HT-29 (cell line): ENCODE results near the gene DIRAS1. TPM values are rescaled to one million over a fixed set of nuclear protein-coding genes. Genes with fewer than 3 reads are reported as not detected.
A peak's percentile ranks its signal among the peaks of the same experiment; 100 is the strongest.
"Not testable (repeated sequence)": the region's sequence is repeated elsewhere in the genome, so short reads cannot be mapped to it uniquely, and the experiment has no call there.

Experiments used
- DNase-seq: peaks from one replicate; pipeline ENCODE4 v3.0.0-alpha.2; 2015; ENCODE audit warnings: low spot score
- total RNA-seq: library from RNA; depleted of rRNA; stranded (reverse); fragments of >200 nt; shearing (Covaris generic); gene quantifications from 2 replicates; pipeline ENCODE4 v1.2.3, GENCODE V29; 2014

Gene DIRAS1
- total RNA-seq, 1 experiment from 2014 or later, result not detected

DNA sequence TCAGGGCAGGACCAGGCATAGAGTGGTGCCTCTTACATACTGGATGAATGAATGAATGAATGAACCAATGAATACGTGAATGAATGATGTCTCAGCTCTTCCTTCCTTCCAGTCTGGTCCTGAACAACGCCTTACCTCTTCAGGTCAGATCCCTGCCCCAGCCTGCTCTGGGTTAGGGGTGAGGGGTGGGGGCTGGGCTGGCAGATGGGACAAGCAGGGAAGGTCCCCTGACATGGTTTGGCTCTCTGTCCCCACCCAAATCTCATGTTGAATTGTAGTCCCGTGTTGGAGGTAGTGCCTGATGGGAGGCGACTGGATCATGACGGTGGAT, 9.3 kb downstream of the DIRAS1 start:
- DNase-seq, result no peak

DNA sequence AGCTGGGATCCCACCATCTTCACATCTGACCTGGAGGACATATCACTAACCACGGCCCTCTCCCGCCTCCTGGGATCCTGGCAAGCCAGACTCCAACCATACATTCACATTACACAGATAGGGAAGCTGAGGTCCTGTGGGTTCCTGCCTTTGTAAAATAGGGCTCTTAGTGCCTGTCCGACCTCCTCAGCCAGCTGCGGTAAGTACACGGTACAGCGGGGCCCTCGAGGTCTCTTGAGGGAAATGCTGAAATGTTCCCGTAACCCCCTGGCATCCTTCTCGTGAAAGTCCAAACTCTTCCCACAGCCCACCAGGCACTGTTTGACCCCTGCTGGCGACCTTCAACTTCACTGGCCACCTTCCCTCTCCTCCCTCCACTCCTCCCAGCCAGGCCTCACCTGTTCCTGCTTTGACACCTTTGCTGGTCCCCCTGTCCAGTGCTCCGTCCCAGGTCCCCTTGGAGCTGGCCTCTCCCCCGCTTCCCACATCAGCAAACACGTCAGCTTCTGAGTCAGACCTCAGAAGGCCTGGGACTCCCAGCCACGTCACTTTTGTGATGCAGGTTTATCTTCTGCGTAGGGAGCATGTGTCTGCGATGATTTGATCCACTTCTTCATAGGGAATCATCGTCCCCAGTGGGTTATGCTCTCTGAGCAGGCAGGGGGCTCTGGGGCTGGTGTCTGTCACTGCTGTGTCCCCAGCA, 9.8 kb downstream of the DIRAS1 start:
- DNase-seq, result no peak

- no peak for DNase-seq
These were observed 14.9 kb downstream of the DIRAS1 start for GRCh38 chr19:2706251-2706650.

GRCh38 chr19:2703691-2704216, 17.4 kb downstream of the DIRAS1 start:
- DNase-seq, result no peak

DNA sequence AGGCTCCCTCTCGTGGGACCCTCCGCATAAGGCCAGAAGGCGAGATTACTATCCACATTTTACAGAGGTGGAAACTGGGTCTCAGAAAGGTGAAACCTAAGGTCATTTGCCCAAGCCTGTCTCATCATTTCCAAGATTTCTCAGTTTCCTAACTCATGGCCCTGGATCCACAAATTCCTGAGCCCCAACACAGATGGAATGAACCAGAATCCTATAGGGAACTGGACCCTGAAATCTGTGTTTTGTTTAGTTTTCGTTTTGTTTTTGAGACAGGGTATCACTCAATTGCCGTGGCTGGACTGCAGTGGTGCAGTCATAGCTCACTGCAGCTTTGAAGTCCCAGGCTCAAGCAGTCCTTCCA, 18.1 kb downstream of the DIRAS1 start:
- DNase-seq, result no peak

DNA sequence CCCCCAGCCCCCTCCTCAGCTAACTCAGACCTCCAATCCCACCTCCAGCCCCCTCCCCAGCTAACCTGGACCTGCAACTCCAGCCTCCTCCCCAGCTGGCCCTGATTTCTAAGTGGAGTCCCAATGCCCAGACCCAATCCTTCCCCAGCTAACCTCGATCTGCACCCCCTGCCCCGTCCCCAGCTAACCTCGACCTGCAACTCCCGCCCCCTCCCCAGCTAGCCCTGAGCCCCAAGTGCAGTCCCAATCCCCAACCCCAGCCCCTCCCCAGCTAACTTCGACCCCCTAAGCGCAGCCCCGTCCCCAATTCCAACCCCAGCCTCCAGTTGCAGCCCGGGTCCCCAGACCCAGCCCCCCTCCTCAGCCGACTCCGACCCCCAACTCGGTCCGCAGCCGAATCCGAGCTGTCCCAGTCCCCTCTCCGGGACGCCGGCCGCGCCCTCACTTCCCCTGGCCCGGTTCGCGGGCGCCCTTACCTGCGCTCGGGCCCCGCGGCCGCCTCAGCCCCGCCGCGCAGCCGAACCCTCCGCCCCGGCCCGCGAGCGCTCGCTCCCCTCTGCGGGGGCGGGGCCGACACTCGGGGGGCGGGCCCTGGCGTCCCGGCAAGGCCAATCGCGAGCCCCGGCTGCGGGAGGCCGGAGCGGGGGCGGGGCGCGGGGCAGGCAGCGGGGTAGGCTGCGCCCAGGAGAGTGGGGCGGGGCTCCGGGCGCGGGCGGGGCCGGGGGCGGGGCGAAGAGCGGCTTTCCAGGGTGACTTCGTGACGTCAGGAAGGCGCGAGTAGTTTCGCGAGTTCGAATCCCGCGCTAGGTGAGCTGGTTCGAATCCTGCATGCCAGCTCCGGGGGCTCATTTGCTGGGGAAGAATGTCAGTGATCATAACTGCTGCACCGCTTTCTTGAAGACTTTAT, 18.7 kb downstream of the DIRAS1 start, which contains the start of gene GNG7:
GNG7 (minus strand) TSS at position 525 of the 907 bp plus-strand sequence. CDS start 182,006 bp downstream, outside the sequence.
- DNase-seq, result peak; percentile 75

GRCh38 chr19:2701361-2702169, 19.6 kb downstream of the DIRAS1 start:
- no peak for DNase-seq

- DNase-seq, result no peak
These were observed 20.4 kb downstream of the DIRAS1 start for GRCh38 chr19:2700660-2701360.

DNA sequence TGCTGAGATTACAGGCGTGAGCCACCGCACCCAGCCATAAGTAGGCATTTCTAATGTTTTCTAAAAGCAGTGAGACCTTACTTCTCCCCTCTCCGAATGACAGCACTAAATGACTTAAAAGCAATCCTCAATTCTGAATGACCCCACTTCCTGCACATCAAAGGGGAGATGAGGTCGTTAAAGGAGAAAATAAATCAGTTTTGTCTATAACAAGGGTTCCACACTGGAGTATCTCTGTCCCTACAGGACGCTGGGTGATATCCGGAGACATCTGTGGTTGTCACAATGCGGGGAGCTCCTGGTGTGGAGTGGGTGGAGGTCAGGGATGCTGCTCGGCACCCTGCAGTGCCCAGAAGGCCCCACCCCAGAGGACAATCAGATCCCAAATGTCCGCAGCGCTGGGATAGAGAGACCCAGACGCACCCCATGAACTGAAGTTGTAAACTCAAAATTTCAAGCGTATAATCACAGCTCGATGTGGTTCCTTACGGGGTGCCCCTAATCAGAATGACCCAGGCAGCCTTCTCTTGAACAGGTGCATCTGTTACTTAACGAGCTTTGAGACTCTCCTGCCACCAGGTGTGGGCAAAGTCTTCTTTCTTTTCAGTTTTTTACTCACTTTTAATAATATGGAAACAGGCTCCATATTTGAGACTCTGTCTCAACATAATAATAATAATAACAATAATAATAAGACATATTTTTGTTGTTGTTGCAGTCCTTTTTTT, 21.6 kb downstream of the DIRAS1 start:
- DNase-seq, result no peak

DNA sequence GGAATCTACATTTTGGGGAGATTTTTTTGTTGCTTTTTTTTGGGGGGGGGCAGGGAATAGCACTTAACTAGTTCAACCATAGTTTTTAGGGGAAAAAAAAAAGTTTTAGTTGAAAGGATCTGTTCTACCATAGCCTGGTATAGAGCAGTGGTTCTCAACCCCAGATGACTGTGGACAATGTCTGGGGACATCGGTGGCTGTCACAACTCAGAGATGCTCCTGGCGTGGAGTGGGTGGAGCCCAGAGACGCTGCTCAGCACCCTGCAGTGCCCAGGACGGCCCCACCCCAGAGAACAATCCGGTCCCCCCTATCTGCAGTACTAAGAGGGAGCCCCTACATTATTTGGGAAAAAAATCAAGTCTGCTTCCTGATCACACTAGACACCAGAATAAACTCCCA, 27.0 kb downstream of the DIRAS1 start:
- DNase-seq, result no peak

GRCh38 chr19:2693492-2694160, 27.5 kb downstream of the DIRAS1 start:
- no peak for DNase-seq

DNA sequence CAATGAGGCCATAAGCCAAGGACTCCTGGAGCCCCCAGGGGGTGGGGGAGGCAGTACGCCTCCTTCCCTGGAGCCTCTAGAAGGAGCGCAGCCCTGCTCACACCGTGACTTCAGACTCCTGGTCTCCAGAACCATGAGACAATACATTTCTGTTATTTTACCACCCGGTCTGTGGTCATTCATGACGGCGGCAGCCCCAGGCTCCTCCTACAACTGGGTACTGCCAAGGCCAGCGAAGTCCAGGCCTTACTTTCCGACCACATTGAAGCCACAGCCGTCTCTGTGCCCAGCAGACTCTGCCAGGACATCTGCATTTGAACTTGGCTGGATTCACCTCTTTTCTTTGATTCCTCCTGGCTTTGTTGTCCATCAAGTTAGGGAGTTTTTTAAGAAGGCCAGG, 29.2 kb downstream of the DIRAS1 start:
- DNase-seq, result no peak

DNA sequence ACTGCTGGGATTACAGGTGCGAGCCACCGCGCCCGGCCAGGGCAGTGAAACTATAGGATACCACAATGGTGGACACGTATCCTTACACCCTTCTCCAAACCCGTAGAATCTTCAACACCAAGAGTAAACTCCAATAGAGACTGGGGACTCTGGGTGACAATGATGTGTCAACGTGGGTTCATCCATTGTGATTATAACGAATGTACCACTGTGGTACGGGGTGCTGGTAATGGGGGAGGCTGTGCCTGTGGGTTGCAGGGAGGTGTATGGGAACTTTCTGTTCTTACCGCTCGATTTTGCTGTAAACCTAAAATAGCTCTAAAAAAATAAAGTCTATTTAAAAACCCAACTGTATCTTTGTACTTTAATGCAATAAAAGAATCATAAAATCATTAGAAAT, 30.3 kb downstream of the DIRAS1 start:
- DNase-seq, result no peak

GRCh38 chr19:2686360-2686759, 34.8 kb downstream of the DIRAS1 start:
- no peak for DNase-seq

- no peak for DNase-seq
These were observed 35.9 kb downstream of the DIRAS1 start for GRCh38 chr19:2685204-2685704.

- DNase-seq, result no peak
These were observed 37.7 kb downstream of the DIRAS1 start for GRCh38 chr19:2683430-2684003.

- no peak for DNase-seq
These were observed 40.4 kb downstream of the DIRAS1 start for GRCh38 chr19:2680808-2681207.

GRCh38 chr19:2679439-2679838, 41.7 kb downstream of the DIRAS1 start:
- no peak for DNase-seq

DNA sequence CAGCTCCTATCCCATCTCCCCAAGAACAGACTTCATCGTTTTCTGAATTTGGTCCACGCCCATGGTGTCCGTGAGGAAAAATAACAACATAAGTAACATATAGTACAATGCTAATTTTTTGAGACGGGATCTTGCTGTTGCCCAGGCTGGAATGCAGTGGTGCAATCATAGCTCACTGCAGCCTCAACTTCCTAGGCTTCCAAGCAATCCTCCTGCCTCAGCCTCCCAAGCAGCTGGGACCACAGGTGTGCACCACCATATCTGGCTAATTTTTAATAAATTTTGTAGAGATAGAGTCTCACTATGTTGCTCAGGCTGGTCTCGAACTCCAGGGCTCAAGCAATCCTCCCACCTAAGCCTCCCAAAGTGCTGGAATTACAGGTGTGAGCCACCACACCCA, 42.2 kb downstream of the DIRAS1 start:
- not testable (repeated sequence) for DNase-seq
